ENCODE measurements around the gene ACP4. TPM values are rescaled to one million over a fixed set of nuclear protein-coding genes. Genes with fewer than 3 reads are reported as not detected.

The ACP4 gene
- polyA plus RNA-seq, 3 donors: not detected

DNA sequence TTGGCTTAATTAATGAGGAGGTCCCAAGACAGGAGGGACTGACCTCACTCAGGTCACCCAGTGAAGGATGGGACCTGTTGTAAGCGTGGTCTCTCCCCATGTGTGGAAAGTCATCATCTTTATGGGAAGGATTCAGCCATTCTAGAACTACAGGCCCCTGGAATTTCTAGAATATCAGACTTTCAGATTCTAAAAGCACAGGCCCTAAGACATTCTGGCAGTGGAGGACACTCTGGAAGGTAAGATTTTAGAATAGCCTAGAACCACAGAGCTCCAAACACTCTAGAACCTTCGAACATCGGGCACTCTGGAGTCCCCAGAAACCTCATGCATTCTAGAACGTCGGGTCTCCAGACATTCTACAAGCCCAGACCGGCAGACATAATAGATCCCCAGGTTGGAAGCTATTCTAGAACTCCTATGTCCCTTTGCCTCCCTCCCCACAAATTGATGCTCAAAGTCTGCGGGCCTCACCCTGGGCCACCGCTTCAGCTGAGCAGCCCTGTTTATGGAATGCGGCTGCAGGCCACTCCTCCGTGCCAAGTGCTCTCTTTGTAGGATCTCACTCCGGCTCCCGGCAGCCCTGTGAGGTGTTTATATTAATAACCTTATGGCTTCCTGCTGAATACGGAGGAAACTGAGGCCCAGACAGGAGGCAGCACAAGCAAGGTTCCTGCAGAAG, 45.0 kb downstream of the ACP4 start:
- Mint-ChIP-seq H3K9me3 (peaks cover 0 to 8% (median 0%) of the 10 kb centered on the region in 7 donors), H3K36me3 (peaks cover 0 to 2% of the 10 kb centered on the region in 2 donors), H3K4me3 (peak overlapping the region; percentile 79 to 95), H3K27ac (peak overlapping the region in 1 of 7 donors; percentile 5), H3K27me3 (ENCODE audit: low read depth in 3 of 3) (peaks cover 50 to 78% (median 55%) of the 10 kb centered on the region in 3 donors), H3K4me1 (peaks cover 13% of the 10 kb centered on the region)
- H4K20me1 ChIP-seq (ENCODE audit: insufficient read depth, low read length): no peaks in the 10 kb centered on the region
- H3K4me3 ChIP-seq (replicated peaks in 1 of 3; ENCODE audit: low read depth in 2 of 3, low read length in 3 of 3): peak overlapping the region; percentile 40 to 77 (median 50)
- H3K4me1 ChIP-seq (ENCODE audit: control insufficient read depth in 1 of 2, insufficient read depth in 2 of 2, low read length in 2 of 2): peaks cover 8 to 11% of the 10 kb centered on the region in 2 donors
- no peaks in the 10 kb centered on the region for H3K79me2 ChIP-seq (ENCODE audit: insufficient read depth, low read length)
- H3K9me3 ChIP-seq (replicated peaks in 1 of 2; ENCODE audit: control insufficient read depth in 1 of 2, insufficient read depth in 1 of 2, low read length in 2 of 2): no peaks in the 10 kb centered on the region
- H3K36me3 ChIP-seq (replicated peaks in 1 of 2; ENCODE audit: control insufficient read depth in 1 of 2, insufficient read depth in 2 of 2, low read length in 2 of 2): no peaks in the 10 kb centered on the region
- H2AFZ ChIP-seq (ENCODE audit: insufficient read depth, low read depth, low read length, poor library complexity, severe bottlenecking): peak overlapping the region; percentile 84
- H3K9ac ChIP-seq (ENCODE audit: insufficient read depth, low read length, poor library complexity, severe bottlenecking): peak overlapping the region; percentile 54
- peaks cover 12 to 38% of the 10 kb centered on the region in 2 donors for H3K27me3 ChIP-seq (ENCODE audit: control insufficient read depth in 2 of 2, insufficient read depth in 2 of 2, low read length in 2 of 2)
- no peak overlapping the region for H3K27ac ChIP-seq (ENCODE audit: low read depth in 1 of 2, low read length in 2 of 2)
- TF ChIP-seq, protein P1, sequence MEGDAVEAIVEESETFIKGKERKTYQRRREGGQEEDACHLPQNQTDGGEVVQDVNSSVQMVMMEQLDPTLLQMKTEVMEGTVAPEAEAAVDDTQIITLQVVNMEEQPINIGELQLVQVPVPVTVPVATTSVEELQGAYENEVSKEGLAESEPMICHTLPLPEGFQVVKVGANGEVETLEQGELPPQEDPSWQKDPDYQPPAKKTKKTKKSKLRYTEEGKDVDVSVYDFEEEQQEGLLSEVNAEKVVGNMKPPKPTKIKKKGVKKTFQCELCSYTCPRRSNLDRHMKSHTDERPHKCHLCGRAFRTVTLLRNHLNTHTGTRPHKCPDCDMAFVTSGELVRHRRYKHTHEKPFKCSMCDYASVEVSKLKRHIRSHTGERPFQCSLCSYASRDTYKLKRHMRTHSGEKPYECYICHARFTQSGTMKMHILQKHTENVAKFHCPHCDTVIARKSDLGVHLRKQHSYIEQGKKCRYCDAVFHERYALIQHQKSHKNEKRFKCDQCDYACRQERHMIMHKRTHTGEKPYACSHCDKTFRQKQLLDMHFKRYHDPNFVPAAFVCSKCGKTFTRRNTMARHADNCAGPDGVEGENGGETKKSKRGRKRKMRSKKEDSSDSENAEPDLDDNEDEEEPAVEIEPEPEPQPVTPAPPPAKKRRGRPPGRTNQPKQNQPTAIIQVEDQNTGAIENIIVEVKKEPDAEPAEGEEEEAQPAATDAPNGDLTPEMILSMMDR (IDR thresholded peaks at IDR 0.05): no peak
- DNase-seq: no peak
- H3K4me2 ChIP-seq (replicated peaks; ENCODE audit: extremely low read depth, low read length, poor library complexity, severe bottlenecking): peak overlapping the region; percentile 81
- WGBS (ENCODE audit: insufficient coverage): 27% methylated on average over 3 of the region's 13 CpGs
- intact Hi-C loops (cut with micrococcal nuclease): no loop called here

DNA sequence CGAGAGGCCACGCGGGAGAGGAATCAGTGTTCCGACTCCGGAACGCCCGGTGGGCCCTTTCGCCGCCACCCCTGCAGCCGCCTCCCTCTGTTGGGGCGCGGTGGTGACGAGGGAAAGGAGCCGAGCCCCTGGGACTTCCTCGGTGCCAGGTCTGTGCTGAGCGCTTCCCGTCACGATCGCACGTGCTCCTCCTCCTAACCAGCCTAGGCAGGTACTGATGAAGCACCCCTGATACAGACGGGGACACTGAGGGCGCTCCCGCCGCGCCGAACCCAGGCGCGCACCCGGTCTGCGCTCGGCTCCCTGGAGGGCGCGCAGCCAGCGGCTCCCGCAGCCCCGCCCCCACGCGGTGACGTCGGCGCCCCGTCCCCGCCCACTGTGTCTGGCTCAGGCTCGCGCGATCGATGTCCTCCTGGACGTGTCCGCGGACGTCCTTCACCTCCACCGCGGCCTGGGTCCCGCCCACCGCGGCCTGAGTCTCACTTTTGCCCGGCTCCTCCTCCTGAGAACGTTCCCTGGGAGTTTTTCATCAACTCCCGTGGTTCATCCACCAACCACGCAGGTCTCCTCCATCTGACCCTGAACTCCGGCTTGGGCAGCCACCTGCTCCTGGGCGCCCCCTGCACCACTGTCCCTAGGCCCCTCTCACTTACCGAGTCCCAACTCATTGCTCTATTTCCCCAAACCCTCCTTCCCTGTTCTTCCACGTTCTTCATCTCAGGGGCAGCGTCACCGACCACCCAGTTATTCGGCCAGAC, 45.7 kb downstream of the ACP4 start:
- Histone ChIP-seq H2AFZ (ENCODE audit: insufficient read depth, low read depth, low read length, poor library complexity, severe bottlenecking) (peak overlapping the region; percentile 84), H3K27ac (ENCODE audit: low read depth in 1 of 2, low read length in 2 of 2) (no peak overlapping the region)
- intact Hi-C loops (cut with micrococcal nuclease): no loop called here

More for the DNA sequence above, 45.7 kb downstream of the ACP4 start:
- H3K27ac Mint-ChIP-seq: peak overlapping the region in 2 of 7 donors; percentile 35 to 78
- H3K4me3 Mint-ChIP-seq: peak overlapping the region; percentile 79 to 95
- peaks cover 13% of the 10 kb centered on the region for H3K4me1 Mint-ChIP-seq
- WGBS (ENCODE audit: insufficient coverage): 2% methylated on average over 65 of the region's 67 CpGs
- Histone ChIP-seq H3K4me2 (replicated peaks; ENCODE audit: extremely low read depth, low read length, poor library complexity, severe bottlenecking) (peak overlapping the region; percentile 81), H3K27me3 (ENCODE audit: control insufficient read depth in 2 of 2, insufficient read depth in 2 of 2, low read length in 2 of 2) (peaks cover 12 to 38% of the 10 kb centered on the region in 2 donors), H3K9ac (ENCODE audit: insufficient read depth, low read length, poor library complexity, severe bottlenecking) (peak overlapping the region; percentile 54), H3K4me1 (ENCODE audit: control insufficient read depth in 1 of 2, insufficient read depth in 2 of 2, low read length in 2 of 2) (peaks cover 8 to 11% of the 10 kb centered on the region in 2 donors), H3K36me3 (replicated peaks in 1 of 2; ENCODE audit: control insufficient read depth in 1 of 2, insufficient read depth in 2 of 2, low read length in 2 of 2) (no peaks in the 10 kb centered on the region), H3K4me3 (replicated peaks in 1 of 3; ENCODE audit: low read depth in 2 of 3, low read length in 3 of 3) (peak overlapping the region; percentile 40 to 77 (median 50)), H3K9me3 (replicated peaks in 1 of 2; ENCODE audit: control insufficient read depth in 1 of 2, insufficient read depth in 1 of 2, low read length in 2 of 2) (no peaks in the 10 kb centered on the region), H3K79me2 (ENCODE audit: insufficient read depth, low read length) (no peaks in the 10 kb centered on the region), H4K20me1 (ENCODE audit: insufficient read depth, low read length) (no peaks in the 10 kb centered on the region)
- H3K9me3 Mint-ChIP-seq: peaks cover 0 to 10% (median 0%) of the 10 kb centered on the region in 7 donors
- DNase-seq: peak; percentile 34 to 54 (median 48)
- peaks cover 0 to 2% of the 10 kb centered on the region in 2 donors for H3K36me3 Mint-ChIP-seq
- peaks cover 48 to 79% (median 53%) of the 10 kb centered on the region in 3 donors for H3K27me3 Mint-ChIP-seq (ENCODE audit: low read depth in 3 of 3)
- TF ChIP-seq, protein P1 (IDR thresholded peaks at IDR 0.05): no peak

Data from CD14-positive monocyte (primary cell).